Mesenchymal stem cell (in vitro differentiated cells and primary cell): ENCODE data around the gene SNRPA.

Experiments used
- DNase-seq: peaks from one replicate; pipeline ENCODE4 v3.0.0-alpha.2; 2013
- H2AFZ ChIP-seq: one replicate; pipeline ENCODE4 v1.6.1; 2013; ENCODE audit warnings: low read depth, mild to moderate bottlenecking, control low read depth, inconsistent platforms, low read length, moderate library complexity
- H2AK5ac ChIP-seq: 2 replicates; pipeline ENCODE4 v1.6.1; 2013; ENCODE audit warnings: low read length, moderate library complexity, mild to moderate bottlenecking, inconsistent platforms; ENCODE audit not compliant: severe bottlenecking
- H2BK120ac ChIP-seq: one replicate; pipeline ENCODE4 v1.6.1; 2013; ENCODE audit warnings: low read depth, mild to moderate bottlenecking, inconsistent platforms, low read length, moderate library complexity
- H2BK12ac ChIP-seq, 2 experiments: one replicate each; pipeline ENCODE4 v1.6.1; 2013; ENCODE audit warnings: inconsistent platforms in 2 of 2, low read length in 2 of 2, mild to moderate bottlenecking in 2 of 2, moderate library complexity in 2 of 2, control low read depth in 1 of 2
- H2BK15ac ChIP-seq: one replicate; pipeline ENCODE4 v1.6.1; 2013; ENCODE audit warnings: mild to moderate bottlenecking, low read depth, inconsistent platforms; ENCODE audit not compliant: poor library complexity, severe bottlenecking
- H2BK5ac ChIP-seq: 2 replicates; pipeline ENCODE4 v1.6.1; 2013; ENCODE audit warnings: low read depth, mild to moderate bottlenecking, low read length, control low read depth, inconsistent platforms; ENCODE audit not compliant: poor library complexity, severe bottlenecking
- H3K14ac ChIP-seq, 2 experiments: one replicate each; pipeline ENCODE4 v1.6.1; 2013; ENCODE audit warnings: inconsistent platforms in 2 of 2, low read length in 2 of 2, control low read depth in 1 of 2, mild to moderate bottlenecking in 1 of 2, moderate library complexity in 1 of 2
- H3K18ac ChIP-seq, 2 experiments: one replicate each; pipeline ENCODE4 v1.6.1; 2013; ENCODE audit warnings: inconsistent platforms in 2 of 2, low read length in 2 of 2, control low read depth in 1 of 2, low read depth in 1 of 2, mild to moderate bottlenecking in 1 of 2
- H3K23ac ChIP-seq, 2 experiments: one replicate each; pipeline ENCODE4 v1.6.1; 2013; ENCODE audit warnings: inconsistent platforms in 2 of 2, low read length in 2 of 2, mild to moderate bottlenecking in 2 of 2, moderate library complexity in 2 of 2, control low read depth in 1 of 2
- H3K27ac ChIP-seq: 2 replicates; pipeline ENCODE4 v1.5.1; 2013; ENCODE audit warnings: mild to moderate bottlenecking, moderate library complexity, low read length, control low read depth, inconsistent platforms; ENCODE audit not compliant: poor library complexity, severe bottlenecking
- H3K27me3 ChIP-seq, 2 experiments: 2 replicates each; pipeline versions ENCODE4 v1.6.1 to v1.7.0; 2013; ENCODE audit warnings: low read length in 2 of 2, mild to moderate bottlenecking in 2 of 2, moderate library complexity in 2 of 2, control low read depth in 1 of 2, inconsistent platforms in 1 of 2; ENCODE audit not compliant: control insufficient read depth in 1 of 2, insufficient read depth in 1 of 2
- H3K36me3 ChIP-seq, 2 experiments: 2 replicates each; pipeline versions ENCODE4 v1.6.1 to v1.7.0; 2013; ENCODE audit warnings: low read length in 2 of 2, control low read depth in 1 of 2, inconsistent platforms in 1 of 2, low read depth in 1 of 2, mild to moderate bottlenecking in 1 of 2; ENCODE audit not compliant: insufficient read depth in 2 of 2, control insufficient read depth in 1 of 2
- H3K4ac ChIP-seq, 2 experiments: one replicate each; pipeline ENCODE4 v1.6.1; 2013; ENCODE audit warnings: inconsistent platforms in 2 of 2, low read length in 2 of 2, mild to moderate bottlenecking in 2 of 2, moderate library complexity in 2 of 2, control low read depth in 1 of 2, low read depth in 1 of 2
- H3K4me1 ChIP-seq: 2 replicates; pipeline ENCODE4 v1.6.1; 2013; ENCODE audit warnings: low read depth, low read length, control low read depth; ENCODE audit not compliant: control insufficient read depth, insufficient read depth
- H3K4me2 ChIP-seq: 2 replicates; pipeline ENCODE4 v1.6.1; 2013; ENCODE audit warnings: low read length, mild to moderate bottlenecking, inconsistent platforms; ENCODE audit not compliant: poor library complexity, severe bottlenecking
- H3K4me3 ChIP-seq, 2 experiments: 2 replicates each; pipeline versions ENCODE4 v1.5.1 to v1.7.0; 2013; ENCODE audit warnings: low read length in 2 of 2, mild to moderate bottlenecking in 2 of 2, control low read depth in 1 of 2, low read depth in 1 of 2; ENCODE audit not compliant: insufficient read depth in 1 of 2
- H3K79me1 ChIP-seq: replicated peaks from 2 replicates; pipeline ENCODE4 v1.6.1; 2013; ENCODE audit warnings: mild to moderate bottlenecking, control low read depth, low read length, inconsistent platforms; ENCODE audit not compliant: poor library complexity, severe bottlenecking
- H3K9ac ChIP-seq: 2 replicates; pipeline ENCODE4 v1.7.0; 2013; ENCODE audit warnings: mild to moderate bottlenecking, low read length, moderate library complexity
- H3K9me3 ChIP-seq: 2 replicates; pipeline ENCODE4 v1.7.0; 2013; ENCODE audit warnings: mild to moderate bottlenecking, low read length; ENCODE audit not compliant: control insufficient read depth
- H4K8ac ChIP-seq: one replicate; pipeline ENCODE4 v1.6.1; 2013; ENCODE audit warnings: inconsistent platforms, mild to moderate bottlenecking, low read length, moderate library complexity
- H4K91ac ChIP-seq: one replicate; pipeline ENCODE4 v1.6.1; 2013; ENCODE audit warnings: mild to moderate bottlenecking, low read length, inconsistent platforms
- WGBS: methylation state at CpG from one replicate; pipeline ENCODE4 v1.1.7; 2013; ENCODE audit warnings: mixed read lengths; 5-methylcytosine and 5-hydroxymethylcytosine counted together

The SNRPA gene

GRCh38 chr19:40716482-40717324 lies 34.3 kb upstream of the SNRPA start, which contains the start of the genes COQ8B and ITPKC:
COQ8B (minus strand) TSS chr19:40716886; CDS start chr19:40714632, 2,254 bp downstream.
ITPKC (plus strand) TSS chr19:40717112; CDS start chr19:40717136, 24 bp downstream.
- under 1% methylated on average over 76 of the region's 76 CpGs for whole genome bisulfite sequencing

GRCh38 chr19:40717325-40717879 lies 33.6 kb upstream of the SNRPA start:
- Histone ChIP-seq H2BK15ac (peak overlapping the region; percentile 85), H3K4me1 (peaks cover 30% of the 10 kb centered on the region), H3K9me3 (no peaks in the 10 kb centered on the region), H2BK120ac (peak overlapping the region; percentile 37), H2AK5ac (peak overlapping the region; percentile 16), H3K23ac (peak overlapping the region in 1 of 2 experiments; percentile 57), H3K4ac (peak overlapping the region; percentile 52 to 54), H3K27ac (peak overlapping the region; percentile 77), H3K4me3 (peak overlapping the region; percentile 75 to 98), H3K9ac (peak overlapping the region; percentile 98), H3K4me2 (peak overlapping the region; percentile 90), H3K79me1 (peaks cover 9% of the 10 kb centered on the region), H2BK5ac (peak overlapping the region; percentile 33), H2AFZ (peak overlapping the region; percentile 37), H3K36me3 (peaks cover 5 to 11% of the 10 kb centered on the region in 2 experiments), H4K91ac (peak overlapping the region; percentile 55), H2BK12ac (peak overlapping the region in 1 of 2 experiments; percentile 75), H3K27me3 (no peaks in the 10 kb centered on the region), H4K8ac (peak overlapping the region; percentile 30), H3K14ac (peak overlapping the region in 1 of 2 experiments; percentile 97), H3K18ac (peak overlapping the region; percentile 89 to 96)
- no peak for DNase-seq
- WGBS = under 1% methylated on average over 20 of the region's 20 CpGs

More at GRCh38 chr19:40716482-40717324, 34.3 kb upstream of the SNRPA start, which contains the start of the genes COQ8B and ITPKC:
- peak within 1 kb of the TSS; percentile 37 for H2AFZ ChIP-seq
- H2BK5ac ChIP-seq = peak within 1 kb of the TSS; percentile 85
- no peaks in the 10 kb centered on the region for H3K9me3 ChIP-seq
- H3K27ac ChIP-seq = peak within 1 kb of the TSS; percentile 95
- no peaks in the 10 kb centered on the region for H3K27me3 ChIP-seq
- peak within 1 kb of the TSS; percentile 70 to 92 for H3K4ac ChIP-seq
- peak within 1 kb of the TSS; percentile 98 for H3K9ac ChIP-seq
- peak within 1 kb of the TSS; percentile 14 to 67 for H3K23ac ChIP-seq
- H2BK120ac ChIP-seq = peak within 1 kb of the TSS; percentile 37
- H4K8ac ChIP-seq = peak within 1 kb of the TSS; percentile 54
- H2AK5ac ChIP-seq = peak within 1 kb of the TSS; percentile 96
- peak within 1 kb of the TSS; percentile 90 for H3K4me2 ChIP-seq
- DNase-seq = peak; percentile 98
- peak within 1 kb of the TSS; percentile 75 to 98 for H3K4me3 ChIP-seq
- peak within 1 kb of the TSS in 1 of 2 experiments; percentile 97 for H3K14ac ChIP-seq
- peaks cover 9% of the 10 kb centered on the region for H3K79me1 ChIP-seq
- H4K91ac ChIP-seq = peak within 1 kb of the TSS; percentile 79
- peak within 1 kb of the TSS; percentile 92 for H2BK15ac ChIP-seq
- peak within 1 kb of the TSS; percentile 89 to 96 for H3K18ac ChIP-seq
- H3K36me3 ChIP-seq = peaks cover 7 to 11% of the 10 kb centered on the region in 2 experiments
- H2BK12ac ChIP-seq = peak within 1 kb of the TSS; percentile 18 to 82
- H3K4me1 ChIP-seq = peaks cover 27% of the 10 kb centered on the region

GRCh38 chr19:40717880-40718773 lies 32.9 kb upstream of the SNRPA start:
- peak overlapping the region; percentile 46 to 96 for H3K18ac ChIP-seq
- H2AK5ac ChIP-seq = peak overlapping the region; percentile 16
- peak overlapping the region; percentile 87 for H3K27ac ChIP-seq
- no peaks in the 10 kb centered on the region for H3K9me3 ChIP-seq
- H3K4ac ChIP-seq = peak overlapping the region; percentile 1 to 52
- H4K91ac ChIP-seq = no peak overlapping the region
- H3K36me3 ChIP-seq = peaks cover 0 to 5% of the 10 kb centered on the region in 2 experiments
- peaks cover 30% of the 10 kb centered on the region for H3K4me1 ChIP-seq
- H2BK15ac ChIP-seq = peak overlapping the region; percentile 8
- H3K27me3 ChIP-seq = no peaks in the 10 kb centered on the region
- peak overlapping the region; percentile 98 for H3K9ac ChIP-seq
- peak; percentile 46 for DNase-seq
- peak overlapping the region; percentile 57 to 98 for H3K4me3 ChIP-seq
- H3K4me2 ChIP-seq = peak overlapping the region; percentile 90
- H3K79me1 ChIP-seq = peaks cover 5% of the 10 kb centered on the region
- H2BK5ac ChIP-seq = no peak overlapping the region
- H2BK120ac ChIP-seq = peak overlapping the region; percentile 37
- H2AFZ ChIP-seq = no peak overlapping the region
- peak overlapping the region in 1 of 2 experiments; percentile 90 for H3K23ac ChIP-seq
- H3K14ac ChIP-seq = peak overlapping the region in 1 of 2 experiments; percentile 61
- 4% methylated on average over 20 of the region's 20 CpGs for WGBS
- peak overlapping the region in 1 of 2 experiments; percentile 85 for H2BK12ac ChIP-seq
- H4K8ac ChIP-seq = no peak overlapping the region
